Cardiac muscle cell (in vitro differentiated cells and primary cell): ENCODE measurements around the gene POMGNT2. TPM values are rescaled to one million over a fixed set of nuclear protein-coding genes. Genes with fewer than 3 reads are reported as not detected.
"Not testable (repeated sequence)": the region's sequence is repeated elsewhere in the genome, so short reads cannot be mapped to it uniquely, and the experiment has no call there.

Source experiments
- DNase-seq, 2 donors: peaks; one replicate each; pipeline versions ENCODE4 v3.0.0 to v3.0.0-alpha.2; 2010 to 2017; ENCODE audit warnings: low read depth in 1 of 2, low spot score in 1 of 2
- H3K27ac ChIP-seq: fragments of 200-600 bp; sonication (generic); 2 replicates; pipeline ENCODE4 v1.5.1; 2016
- H3K27me3 ChIP-seq: fragments of 200-600 bp; sonication (generic); 2 replicates; pipeline ENCODE4 v1.6.0; 2016; ENCODE audit warnings: control low read depth
- H3K36me3 ChIP-seq: fragments of 200-600 bp; sonication (generic); 2 replicates; pipeline ENCODE4 v1.5.1; 2016; ENCODE audit warnings: control low read depth
- H3K4me1 ChIP-seq: fragments of 200-600 bp; sonication (generic); 2 replicates; pipeline ENCODE4 v1.8.1; 2017; ENCODE audit warnings: low read depth, mild to moderate bottlenecking, mixed run types
- H3K4me3 ChIP-seq: fragments of 200-600 bp; sonication (generic); 2 replicates; pipeline ENCODE4 v1.5.1; 2016; ENCODE audit warnings: mild to moderate bottlenecking
- H3K9me3 ChIP-seq: fragments of 200-600 bp; sonication (generic); 2 replicates; pipeline ENCODE4 v1.5.1; 2017; ENCODE audit warnings: low read depth, mild to moderate bottlenecking, control low read depth
- CTCF ChIP-seq: IDR thresholded peaks from 2 replicates; pipeline ENCODE4 v1.5.1; 2012; ENCODE audit warnings: low read depth, mild to moderate bottlenecking, low read length
- polyA plus RNA-seq: library from polyadenylated mRNA; unstranded; fragments of >200 nt; fragmentation: Nextera tagmentation; extraction: Ambion mirVana; gene quantifications from 2 replicates; pipeline ENCODE4 v1.2.1, GENCODE V29; 2016
- total RNA-seq: library from RNA; depleted of rRNA; stranded (reverse); fragments of >200 nt; gene quantifications from 2 replicates; pipeline ENCODE4 v1.2.3, GENCODE V29; 2016

POMGNT2 gene
- total and polyA plus RNA-seq, 2 experiments from 2014 or later: 18.4 to 32.7 TPM

DNA sequence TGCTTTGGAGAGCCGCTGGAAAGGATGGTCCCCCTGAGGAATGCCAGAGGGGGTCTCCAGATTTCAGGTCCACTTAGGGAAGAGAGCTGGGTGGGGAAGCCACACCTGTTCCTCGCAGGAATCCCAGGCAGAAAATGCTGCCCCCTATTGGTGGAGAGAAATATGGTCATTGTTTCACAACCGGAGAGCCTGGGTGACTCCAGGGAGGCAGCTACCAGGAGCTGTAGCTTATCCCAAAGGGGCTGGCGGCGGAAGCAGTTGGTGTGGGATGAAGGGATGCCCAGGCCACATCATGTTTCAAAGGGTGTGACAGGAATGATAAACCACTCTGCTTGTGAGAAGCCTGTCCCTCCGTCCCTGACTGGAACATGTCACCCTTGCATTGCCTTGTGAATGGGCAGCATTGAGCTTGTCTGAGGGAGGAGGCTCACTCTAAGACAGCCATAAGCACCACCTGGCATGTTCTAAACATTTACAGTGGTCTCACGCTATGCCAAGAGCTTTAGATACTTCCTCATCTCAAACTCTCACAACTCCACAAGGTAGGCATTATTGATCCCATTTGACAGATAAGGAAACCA is 34.5 kb downstream of the POMGNT2 start:
- no peak overlapping the region for H3K4me3 ChIP-seq
- H3K4me1 ChIP-seq: no peaks in the 10 kb centered on the region
- peak; percentile 54 for TF ChIP-seq CTCF
- H3K27ac ChIP-seq: no peak overlapping the region
- no peak for DNase-seq
- H3K36me3 ChIP-seq: no peaks in the 10 kb centered on the region
- peaks cover 7% of the 10 kb centered on the region for H3K27me3 ChIP-seq
- no peaks in the 10 kb centered on the region for H3K9me3 ChIP-seq

- H3K4me1 ChIP-seq, H3K36me3 ChIP-seq, H3K27ac ChIP-seq, H3K9me3 ChIP-seq, DNase-seq, H3K4me3 ChIP-seq, H3K27me3 ChIP-seq: not testable (repeated sequence)
Measured at GRCh38 chr3:43070670-43071069, 35.2 kb downstream of the POMGNT2 start.

- DNase-seq: no peak
- no peaks in the 10 kb centered on the region for H3K9me3 ChIP-seq
- no peak overlapping the region for H3K27ac ChIP-seq
- TF ChIP-seq CTCF: no peak
- H3K4me1 ChIP-seq: no peaks in the 10 kb centered on the region
- H3K27me3 ChIP-seq: no peaks in the 10 kb centered on the region
- no peak overlapping the region for H3K4me3 ChIP-seq
- no peaks in the 10 kb centered on the region for H3K36me3 ChIP-seq
Measured at GRCh38 chr3:43063114-43063513, 42.8 kb downstream of the POMGNT2 start.

DNA sequence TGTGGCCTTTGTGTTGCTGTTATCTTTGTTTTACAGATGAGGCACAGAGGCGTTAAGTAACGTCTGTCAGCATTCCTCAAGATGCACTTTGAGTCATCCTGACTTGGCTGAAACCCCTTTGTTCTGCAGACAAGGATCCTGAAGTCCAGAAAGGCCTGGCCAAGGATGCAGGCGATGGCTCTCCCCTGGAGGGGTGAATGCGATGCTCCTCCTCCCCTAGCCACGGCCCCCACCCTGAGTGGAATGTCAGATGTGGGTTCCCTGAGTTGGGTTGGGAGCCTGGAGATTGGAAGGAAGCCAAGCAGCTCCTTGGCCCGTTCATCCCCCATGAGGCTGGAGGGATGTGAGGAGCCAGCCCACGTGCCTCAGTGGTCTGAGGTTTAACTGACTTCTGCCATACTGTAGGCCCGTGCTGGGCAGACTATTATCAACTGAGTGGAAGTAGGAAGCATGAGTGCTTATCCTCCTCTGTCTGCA is 43.3 kb downstream of the POMGNT2 start:
- no peak overlapping the region for H3K27ac ChIP-seq
- no peak for TF ChIP-seq CTCF
- no peak overlapping the region for H3K4me3 ChIP-seq
- peak in 1 of 2 donors; percentile 88 for DNase-seq
- no peaks in the 10 kb centered on the region for H3K4me1 ChIP-seq
- H3K27me3 ChIP-seq: no peaks in the 10 kb centered on the region
- no peaks in the 10 kb centered on the region for H3K36me3 ChIP-seq
- no peaks in the 10 kb centered on the region for H3K9me3 ChIP-seq

DNA sequence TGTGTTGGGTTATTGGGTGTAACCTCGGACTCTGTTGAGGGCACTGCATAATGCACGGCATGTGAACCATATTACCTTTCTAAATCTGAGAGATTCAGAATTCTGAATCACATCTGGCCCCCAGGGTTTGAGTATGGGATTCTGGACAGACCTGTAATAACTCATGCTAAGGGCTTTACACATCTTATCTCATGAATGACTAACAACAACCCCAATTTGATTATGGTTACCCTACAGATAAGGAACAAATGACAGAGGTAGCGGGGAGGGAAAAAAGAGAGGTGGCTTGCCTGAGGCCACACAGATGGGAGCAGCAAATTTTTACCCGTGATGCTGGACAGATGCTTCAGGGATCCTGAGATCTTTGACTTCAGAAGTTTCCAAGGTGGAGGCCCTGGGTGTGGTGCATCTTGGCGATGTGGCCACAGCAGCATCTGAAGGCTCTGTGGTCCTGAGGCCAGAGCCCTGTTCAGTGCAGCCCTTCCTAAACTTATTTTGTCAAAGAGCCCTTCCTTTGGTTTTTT is 43.8 kb downstream of the POMGNT2 start:
- Histone ChIP-seq H3K27ac (no peak overlapping the region), H3K36me3 (no peaks in the 10 kb centered on the region), H3K9me3 (no peaks in the 10 kb centered on the region), H3K27me3 (no peaks in the 10 kb centered on the region), H3K4me3 (no peak overlapping the region), H3K4me1 (no peaks in the 10 kb centered on the region)
- no peak for TF ChIP-seq CTCF
- DNase-seq: no peak

- Histone ChIP-seq H3K9me3 (no peaks in the 10 kb centered on the region), H3K4me1 (no peaks in the 10 kb centered on the region), H3K4me3 (no peak overlapping the region), H3K27me3 (no peaks in the 10 kb centered on the region), H3K36me3 (no peaks in the 10 kb centered on the region), H3K27ac (no peak overlapping the region)
- TF ChIP-seq CTCF: no peak
- DNase-seq: peak in 1 of 2 donors; percentile 23
Measured at GRCh38 chr3:43061101-43061895, 44.6 kb downstream of the POMGNT2 start.
